Lower leg skin (tissue), 4 donors: ENCODE data around the gene PBXIP1. TPM values are rescaled to one million over a fixed set of nuclear protein-coding genes. Genes with fewer than 3 reads are reported as not detected.

Experiments used
- DNase-seq, 2 donors: peaks; one replicate each; pipeline ENCODE4 v3.0.0-alpha.2; 2019; ENCODE audit warnings: low spot score in 2 of 2
- H3K4me3 ChIP-seq: fragments of 200-600 bp; sonication (generic); 2 replicates; pipeline ENCODE4 v1.5.1; 2017; ENCODE audit warnings: mild to moderate bottlenecking, low read depth; ENCODE audit not compliant: poor library complexity, severe bottlenecking
- CTCF ChIP-seq, 3 donors: fragments of 450-650 bp; IDR thresholded peaks; one replicate each; pipeline ENCODE4 v1.5.1; 2016; ENCODE audit warnings: antibody characterized with exemption in 3 of 3, mild to moderate bottlenecking in 3 of 3, moderate library complexity in 2 of 3
- POLR2A ChIP-seq, 2 donors: fragments of 450-650 bp; IDR thresholded peaks; one replicate each; pipeline ENCODE4 v1.6.1; 2016 to 2017; ENCODE audit warnings: antibody characterized with exemption in 2 of 2, mild to moderate bottlenecking in 1 of 2, moderate library complexity in 1 of 2
- WGBS, 2 donors: methylation state at CpG; one replicate each; pipeline ENCODE4 v1.1.5; 2018; 5-methylcytosine and 5-hydroxymethylcytosine counted together
- intact Hi-C: fragments of 100-400 bp; cut with DNase I; formaldehyde crosslinking; loops from one replicate; pipeline ENCODE4 v1.15.0; 2023; ENCODE audit warnings: low total_unique reads
- total RNA-seq, 4 donors: library from RNA; depleted of rRNA; stranded (reverse); fragments of >200 nt; gene quantifications; one replicate each; pipeline ENCODE4 v1.1.0, GENCODE V29; 2016

Gene PBXIP1
- total RNA-seq, 4 donors from 2014 or later: 52.1 to 84.1 (median 63.7) TPM

- DNase-seq: peak; percentile 99 to 100
- H3K4me3 ChIP-seq: peak within 1 kb of the TSS; percentile 37
- intact Hi-C loops: no loop called here
- 0% methylated on average over 47 of the region's 47 CpGs for WGBS, 2 donors
- no peak for TF ChIP-seq POLR2A (IDR thresholded peaks at IDR 0.05)
- no peak for TF ChIP-seq CTCF (IDR thresholded peaks at IDR 0.05)
Measured at GRCh38 chr1:154974102-154974807, 18.4 kb upstream of the PBXIP1 start, which contains the start of gene CKS1B. Gene CKS1B (plus strand): TSS chr1:154974681. CDS start chr1:154974746, 65 bp downstream.

DNA sequence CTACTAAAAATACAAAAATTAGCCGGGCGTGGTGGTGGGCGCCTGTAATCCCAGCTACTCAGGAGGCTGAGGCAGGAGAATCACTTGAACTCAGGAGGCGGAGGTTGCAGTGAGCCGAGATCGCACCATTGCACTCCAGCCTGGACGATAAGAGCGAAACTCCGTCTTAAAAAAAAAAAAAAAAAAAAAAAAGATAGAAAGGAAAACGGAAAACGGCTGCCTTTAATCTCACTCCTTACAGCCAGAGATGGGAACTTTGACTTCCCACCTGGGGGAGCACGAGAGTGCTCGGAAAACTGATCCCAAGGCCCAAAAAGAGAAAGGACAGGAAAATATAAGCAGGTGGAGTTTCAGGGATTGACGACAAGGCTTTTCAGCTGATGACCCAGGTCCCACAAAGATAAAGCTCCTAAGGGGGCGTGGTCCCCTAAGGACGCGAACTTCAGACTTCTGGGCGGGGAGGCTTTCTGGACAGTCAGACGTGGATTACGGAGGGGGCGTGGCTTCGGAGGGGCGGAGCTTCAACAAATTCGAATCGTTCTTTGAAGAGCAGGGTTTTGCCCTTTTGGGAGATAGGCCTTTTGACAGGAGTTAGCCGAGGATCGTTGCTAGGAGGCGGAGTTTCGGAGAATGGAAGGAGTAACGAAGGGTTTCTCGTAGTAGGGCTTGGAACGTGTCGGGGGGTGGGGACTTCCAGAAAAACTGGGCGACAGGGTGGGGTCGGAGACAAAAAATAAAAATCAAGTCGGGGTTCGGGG, 17.6 kb upstream of the PBXIP1 start:
- WGBS, 2 donors: 3 to 4% methylated on average over 37 of the region's 37 CpGs
- peak; percentile 98 to 100 for DNase-seq

DNA sequence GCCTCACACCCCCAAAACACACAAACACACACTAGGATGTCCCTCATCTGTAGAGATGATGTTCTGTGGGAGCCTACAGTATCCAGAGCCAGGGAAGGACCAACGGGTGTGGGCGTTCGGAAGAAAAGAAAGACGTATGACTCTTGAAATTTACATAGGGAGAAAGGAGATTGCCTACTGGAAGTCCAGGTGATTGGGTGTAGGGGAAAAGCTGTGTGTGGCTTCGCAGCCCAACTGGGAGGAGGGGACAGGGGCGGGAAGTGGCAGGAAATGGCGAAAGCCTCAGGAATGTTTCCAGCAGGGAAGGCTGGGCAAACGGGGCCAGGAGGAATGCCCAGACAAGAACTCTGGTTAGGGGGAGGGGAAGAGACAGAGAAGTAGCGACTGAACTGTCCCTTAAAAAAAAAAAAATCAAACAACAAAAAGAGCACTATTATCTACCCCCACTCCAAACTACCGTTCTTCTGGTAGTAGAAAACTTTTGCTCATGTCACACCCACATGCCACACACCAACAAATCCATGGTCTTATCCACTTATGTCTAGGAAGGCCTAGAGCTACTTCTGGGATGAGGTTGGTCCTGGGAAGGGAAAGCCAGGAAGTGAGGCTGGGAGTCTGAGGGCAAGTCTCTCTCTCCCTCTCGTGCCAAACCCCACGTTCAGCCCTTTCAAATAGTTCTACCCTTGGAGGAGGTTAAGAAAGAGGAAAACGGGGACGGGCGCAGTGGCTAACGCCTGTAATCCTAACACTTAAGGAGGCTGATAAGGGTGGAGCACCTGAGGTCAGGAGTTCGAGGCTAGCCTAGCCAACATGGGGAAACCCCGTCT, 16.8 kb upstream of the PBXIP1 start:
- H3K4me3 ChIP-seq: no peak overlapping the region
- TF ChIP-seq CTCF (IDR thresholded peaks at IDR 0.05) (no peak), POLR2A (IDR thresholded peaks at IDR 0.05) (no peak)
- intact Hi-C loops: no loop called here
- 11 to 18% methylated on average over 18 of the region's 18 CpGs for WGBS, 2 donors
- DNase-seq: peak; percentile 61 to 95

More for the DNA sequence above, 17.6 kb upstream of the PBXIP1 start:
- TF ChIP-seq POLR2A (IDR thresholded peaks at IDR 0.05) (no peak), CTCF (IDR thresholded peaks at IDR 0.05) (no peak)
- intact Hi-C loops: no loop called here
- H3K4me3 ChIP-seq: peak overlapping the region; percentile 37

DNA sequence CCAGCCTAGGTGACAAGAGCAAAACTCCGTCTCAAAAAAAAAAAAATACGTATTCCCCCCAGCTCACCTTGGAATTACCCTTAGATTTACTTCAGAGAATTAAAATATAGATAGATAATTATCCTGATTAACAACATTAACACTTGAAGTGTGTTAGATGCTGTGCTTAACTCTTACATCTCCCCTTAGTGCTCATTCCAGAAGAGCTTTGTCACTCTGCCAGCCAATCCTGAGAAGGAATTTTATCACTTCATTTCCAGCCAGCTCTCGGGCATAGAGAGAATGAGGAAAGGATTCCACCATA, 16.3 kb upstream of the PBXIP1 start:
- TF ChIP-seq CTCF (IDR thresholded peaks at IDR 0.05): no peak
- no peak for TF ChIP-seq POLR2A (IDR thresholded peaks at IDR 0.05)
- intact Hi-C loops: no loop called here
- DNase-seq: no peak
- WGBS, 2 donors: 51 to 62% methylated on average over 3 of the region's 3 CpGs
- H3K4me3 ChIP-seq: no peak overlapping the region

GRCh38 chr1:154971341-154971998, 15.6 kb upstream of the PBXIP1 start:
- peak in 1 of 2 donors; percentile 67 for DNase-seq
- WGBS, 2 donors: 25 to 26% methylated on average over 10 of the region's 10 CpGs
- H3K4me3 ChIP-seq: no peak overlapping the region
- no peak for TF ChIP-seq CTCF (IDR thresholded peaks at IDR 0.05)
- TF ChIP-seq POLR2A (IDR thresholded peaks at IDR 0.05): no peak
- intact Hi-C loops: no loop called here
